Common myeloid progenitor, CD34-positive (primary cell): ENCODE measurements around the gene PRICKLE1. TPM values are rescaled to one million over a fixed set of nuclear protein-coding genes. Genes with fewer than 3 reads are reported as not detected.
A peak's percentile ranks its signal among the peaks of the same experiment; 100 is the strongest.

Experiments
- CTCF ChIA-PET: fragments of 350-600 bp; sonication (Branson Sonifier 250); formaldehyde crosslinking; loops from one replicate; lab custom pipeline; 2021; ENCODE audit warnings: antibody characterized with exemption; lab: Charles Lee
- POLR2A ChIA-PET: fragments of 350-600 bp; sonication (Branson Sonifier 250); formaldehyde crosslinking; loops from one replicate; lab custom pipeline; 2021; ENCODE audit warnings: antibody characterized with exemption; lab: Charles Lee
- DNase-seq, 3 donors: peaks; one replicate each; pipeline versions ENCODE4 v3.0.0 to v3.0.0-alpha.2; 2013
- H3K27ac ChIP-seq, 2 experiments: 1 replicate in 1 of 2; 2 replicates in 1 of 2; pipeline ENCODE4 v1.7.0; 2013; ENCODE audit warnings: inconsistent platforms in 2 of 2, low read length in 2 of 2, mild to moderate bottlenecking in 2 of 2, low read depth in 1 of 2, moderate library complexity in 1 of 2; ENCODE audit not compliant: severe bottlenecking in 2 of 2, insufficient read depth in 1 of 2, poor library complexity in 1 of 2
- H3K27me3 ChIP-seq, 5 experiments: replicated peaks in 2 of 5; 1 replicate in 3 of 5; 2 replicates in 2 of 5; pipeline versions ENCODE4 v1.6.1 to v1.7.0; 2013; ENCODE audit warnings: low read length in 4 of 5, mild to moderate bottlenecking in 2 of 5, moderate library complexity in 2 of 5, inconsistent platforms in 1 of 5; ENCODE audit not compliant: insufficient read depth in 5 of 5, control insufficient read depth in 4 of 5
- H3K36me3 ChIP-seq, 4 experiments: 1 replicate in 2 of 4; 2 replicates in 2 of 4; pipeline versions ENCODE4 v1.6.1 to v1.7.0; 2013; ENCODE audit warnings: low read length in 3 of 4, control low read depth in 1 of 4, mild to moderate bottlenecking in 1 of 4; ENCODE audit not compliant: control insufficient read depth in 4 of 4, insufficient read depth in 4 of 4
- H3K4me1 ChIP-seq, 4 experiments: 1 replicate in 3 of 4; 2 replicates in 1 of 4; pipeline versions ENCODE4 v1.6.1 to v1.7.1; 2013; ENCODE audit warnings: low read length in 3 of 4, mild to moderate bottlenecking in 3 of 4, control low read depth in 1 of 4, inconsistent platforms in 1 of 4, moderate library complexity in 1 of 4; ENCODE audit not compliant: control insufficient read depth in 4 of 4, insufficient read depth in 4 of 4; ENCODE audit errors: control extremely low read depth in 1 of 4
- H3K4me3 ChIP-seq, 7 experiments: 1 replicate in 4 of 7; 2 replicates in 3 of 7; pipeline versions ENCODE4 v1.5.1 to v1.7.0; 2013; ENCODE audit warnings: mild to moderate bottlenecking in 7 of 7, low read length in 6 of 7, moderate library complexity in 6 of 7, inconsistent platforms in 2 of 7, low read depth in 2 of 7, control low read depth in 1 of 7; ENCODE audit not compliant: insufficient read depth in 4 of 7, control insufficient read depth in 1 of 7; ENCODE audit errors: extremely low read depth in 1 of 7
- H3K9me3 ChIP-seq, 5 experiments: 1 replicate in 4 of 5; 2 replicates in 1 of 5; pipeline versions ENCODE4 v1.6.1 to v1.7.1; 2013; ENCODE audit warnings: low read length in 4 of 5, mild to moderate bottlenecking in 2 of 5, inconsistent platforms in 1 of 5, low read depth in 1 of 5, moderate library complexity in 1 of 5; ENCODE audit not compliant: control insufficient read depth in 4 of 5, insufficient read depth in 2 of 5; ENCODE audit errors: control extremely low read depth in 1 of 5
- WGBS: methylation state at CpG from one replicate; pipeline ENCODE4 v1.1.5; 2013; ENCODE audit not compliant: insufficient coverage; 5-methylcytosine and 5-hydroxymethylcytosine counted together
- polyA plus RNA-seq: library from polyadenylated mRNA; unstranded; fragments of 120-200 nt; gene quantifications from one replicate; pipeline ENCODE4 v1.2.1, GENCODE V29; 2013

Gene PRICKLE1
- 1.7 TPM for polyA plus RNA-seq

DNA sequence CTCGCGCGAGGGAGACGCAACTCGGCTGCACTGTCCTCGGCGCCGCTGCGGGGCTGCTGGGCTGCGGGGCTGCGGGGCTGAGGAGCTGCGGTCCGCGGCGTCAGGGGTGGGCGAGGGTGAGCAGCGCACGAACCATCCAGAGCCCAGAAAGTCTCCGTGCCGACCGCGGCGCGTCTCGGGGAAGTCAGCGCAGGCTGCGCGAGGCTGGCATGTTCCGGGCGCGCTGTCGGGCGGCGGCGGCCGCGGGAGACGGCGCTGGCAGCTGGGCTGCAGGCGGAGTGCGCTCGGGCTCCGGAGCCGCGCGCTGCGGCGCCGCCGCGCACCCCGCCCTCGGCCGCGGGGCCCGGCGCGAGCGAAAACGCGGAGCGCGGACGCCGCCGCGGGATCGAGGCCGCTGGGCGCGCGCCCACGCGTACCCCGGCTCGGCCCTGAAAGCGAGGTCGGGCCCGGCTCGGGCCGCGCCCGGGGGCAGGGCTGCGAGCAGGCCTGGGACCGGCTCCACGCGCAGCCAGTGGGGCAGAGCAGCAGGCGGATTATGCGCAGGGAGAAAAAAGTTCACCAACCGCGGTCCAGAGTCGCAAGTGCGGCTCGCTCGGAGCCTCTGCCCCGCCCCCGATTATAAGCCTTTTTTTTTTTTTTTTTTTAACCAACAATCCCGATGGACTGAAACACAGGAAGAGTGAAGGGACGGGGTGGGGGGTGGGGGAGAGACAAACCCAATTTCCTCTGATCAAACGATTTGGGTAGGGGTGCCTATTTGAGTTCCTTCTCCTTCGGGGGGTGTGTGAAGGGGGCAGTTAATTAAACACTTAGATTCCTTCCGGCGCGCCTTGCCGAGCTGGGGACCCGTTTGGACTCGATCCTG, at the start of gene PRICKLE1:
Gene PRICKLE1, minus strand, starts transcription at position 282 of the 865 bp plus-strand sequence. CDS start 117,230 bp downstream, outside the sequence.
- POLR2A ChIA-PET, result interaction anchor here (0.6 kb wide), 1 partner anchor 423 kb away, joined by 3 read pairs; no protein-coding TSS in a partner anchor
- H3K36me3 ChIP-seq, result no peaks in the 10 kb centered on the region
- CTCF ChIA-PET, result no interaction called here
- WGBS, result under 1% methylated on average over 87 of the region's 107 CpGs
- no peaks in the 10 kb centered on the region for H3K9me3 ChIP-seq
- peaks cover 9 to 76% (median 33%) of the 10 kb centered on the region in 5 experiments for H3K27me3 ChIP-seq
- peak; percentile 43 to 81 (median 79) for DNase-seq
- no peak within 1 kb of the TSS for H3K27ac ChIP-seq
- H3K4me1 ChIP-seq, result peaks cover 0 to 22% (median 17%) of the 10 kb centered on the region in 4 experiments
- peak within 1 kb of the TSS; percentile 40 to 82 (median 56) for H3K4me3 ChIP-seq

DNA sequence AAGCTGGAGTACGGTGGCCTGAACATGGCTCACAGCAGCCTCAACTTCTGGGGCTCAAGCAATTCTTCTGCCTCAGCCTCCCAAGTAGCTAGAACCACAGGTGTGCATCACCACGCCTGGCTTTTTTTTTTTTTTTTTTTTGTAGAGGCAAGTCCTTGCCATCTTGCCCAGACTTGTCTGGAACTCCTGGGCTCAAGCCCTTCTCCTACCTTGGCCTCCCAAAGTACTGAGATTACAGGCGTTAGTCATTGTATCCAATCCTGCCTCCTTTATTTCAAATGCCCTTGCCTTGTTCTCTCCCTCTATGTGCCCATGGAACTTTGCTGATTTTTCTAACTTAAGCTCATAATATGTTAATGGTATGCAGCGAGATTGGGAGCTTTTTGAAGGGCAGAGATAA, 49.2 kb upstream of the PRICKLE1 start:
- Histone ChIP-seq H3K27ac (no peak overlapping the region), H3K9me3 (no peaks in the 10 kb centered on the region), H3K36me3 (no peaks in the 10 kb centered on the region), H3K4me3 (no peak overlapping the region), H3K4me1 (no peaks in the 10 kb centered on the region), H3K27me3 (no peaks in the 10 kb centered on the region)
- CTCF ChIA-PET, result no interaction called here
- POLR2A ChIA-PET, result no interaction called here
- no peak for DNase-seq
- WGBS, result no CpG with 5 or more reads among the region's 4 CpGs

DNA sequence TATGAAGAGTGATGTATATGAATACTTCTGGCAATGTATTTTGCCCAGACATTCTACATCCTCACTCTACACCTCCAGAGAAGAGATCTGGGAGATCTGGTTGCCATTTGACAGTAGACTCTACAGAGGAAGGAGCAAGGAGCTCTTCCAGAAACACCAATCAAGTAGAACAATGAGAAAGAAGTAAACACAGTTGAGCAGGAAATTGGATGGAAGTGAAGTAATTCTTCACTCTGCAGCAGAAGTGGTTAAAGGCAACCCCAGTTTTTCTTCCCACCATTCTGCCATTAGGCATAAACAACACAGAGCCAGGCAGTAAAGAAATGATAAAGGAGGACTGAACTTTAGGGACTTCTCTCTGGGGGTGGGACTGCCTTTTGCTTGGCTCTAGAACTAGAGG, 48.5 kb upstream of the PRICKLE1 start:
- ChIA-PET POLR2A (no interaction called here), CTCF (no interaction called here)
- Histone ChIP-seq H3K4me1 (no peaks in the 10 kb centered on the region), H3K27ac (no peak overlapping the region), H3K27me3 (no peaks in the 10 kb centered on the region), H3K36me3 (no peaks in the 10 kb centered on the region), H3K4me3 (no peak overlapping the region), H3K9me3 (no peaks in the 10 kb centered on the region)
- DNase-seq, result no peak

DNA sequence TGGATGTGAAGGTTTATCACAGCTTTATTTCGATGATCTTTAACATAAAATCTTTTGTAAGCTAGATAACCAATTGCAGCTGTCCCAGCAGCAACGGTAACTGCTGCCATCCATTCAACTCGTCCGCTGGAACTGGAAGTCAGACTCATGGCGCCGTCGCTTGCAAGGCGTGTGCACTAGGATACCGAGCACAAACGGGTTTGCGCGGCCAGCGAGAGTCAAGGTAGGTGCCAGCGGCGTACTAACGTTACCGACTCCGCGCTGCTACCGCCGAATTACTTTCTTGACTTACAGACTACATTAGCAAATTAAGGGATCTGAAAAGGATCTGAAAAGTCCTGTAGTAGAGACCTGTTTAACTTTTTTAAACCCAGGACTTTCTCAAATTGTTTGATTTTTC, 47.4 kb upstream of the PRICKLE1 start:
- no peak for DNase-seq
- no peaks in the 10 kb centered on the region for H3K36me3 ChIP-seq
- over 99% methylated on average over 19 of the region's 21 CpGs for WGBS
- no peaks in the 10 kb centered on the region for H3K9me3 ChIP-seq
- no peaks in the 10 kb centered on the region for H3K27me3 ChIP-seq
- H3K27ac ChIP-seq, result no peak overlapping the region
- H3K4me3 ChIP-seq, result no peak overlapping the region
- ChIA-PET CTCF (no interaction called here), POLR2A (no interaction called here)
- no peaks in the 10 kb centered on the region for H3K4me1 ChIP-seq

DNA sequence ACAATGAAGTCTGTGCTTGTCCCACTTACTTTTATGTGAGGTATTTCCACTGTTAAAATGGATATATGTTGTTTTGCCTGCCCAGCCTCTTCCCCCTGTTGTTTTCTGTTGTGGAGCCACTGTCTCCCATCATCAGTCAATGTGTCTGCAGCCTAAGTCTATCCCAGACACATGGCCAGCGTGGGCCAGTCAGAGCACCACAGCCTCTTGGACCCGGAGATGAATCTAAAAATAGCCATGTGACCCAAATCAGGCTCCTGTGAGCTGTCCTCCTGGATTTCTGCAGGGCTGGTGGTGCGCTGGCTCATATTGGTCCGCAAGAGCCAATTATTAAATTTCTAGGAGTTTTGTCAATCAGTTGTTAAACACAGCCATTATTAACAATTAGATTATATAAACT, 44.0 kb upstream of the PRICKLE1 start:
- no peak for DNase-seq
- WGBS, result 75% methylated on average over 2 of the region's 4 CpGs
- Histone ChIP-seq H3K27me3 (no peaks in the 10 kb centered on the region), H3K4me1 (no peaks in the 10 kb centered on the region), H3K27ac (no peak overlapping the region), H3K9me3 (no peaks in the 10 kb centered on the region), H3K4me3 (no peak overlapping the region), H3K36me3 (no peaks in the 10 kb centered on the region)
- POLR2A ChIA-PET, result no interaction called here
- CTCF ChIA-PET, result no interaction called here

DNA sequence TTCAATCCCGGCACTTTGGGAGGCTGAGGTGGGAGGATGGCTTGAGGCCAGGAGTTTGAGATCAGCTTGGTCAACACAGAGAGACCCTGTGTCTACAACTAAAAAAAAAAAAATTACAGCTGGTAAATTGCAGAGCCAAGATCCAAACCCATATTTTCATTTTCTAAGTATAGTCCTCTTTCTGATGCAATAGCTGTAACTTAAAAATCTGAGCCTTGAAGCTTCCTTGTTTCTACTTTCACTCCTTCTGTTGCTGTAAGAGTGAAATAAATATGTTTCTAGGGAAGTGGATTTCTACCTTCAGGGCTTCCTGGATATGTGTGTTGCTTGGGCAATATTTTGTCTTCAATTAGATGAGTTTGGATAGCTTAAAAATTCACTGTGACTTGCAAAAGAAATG, 42.0 kb upstream of the PRICKLE1 start:
- Histone ChIP-seq H3K36me3 (no peaks in the 10 kb centered on the region), H3K27ac (no peak overlapping the region), H3K9me3 (no peaks in the 10 kb centered on the region), H3K4me1 (no peaks in the 10 kb centered on the region), H3K4me3 (no peak overlapping the region), H3K27me3 (no peaks in the 10 kb centered on the region)
- CTCF ChIA-PET, result no interaction called here
- POLR2A ChIA-PET, result no interaction called here
- no CpG with 5 or more reads among the region's 1 CpG for WGBS
- no peak for DNase-seq

DNA sequence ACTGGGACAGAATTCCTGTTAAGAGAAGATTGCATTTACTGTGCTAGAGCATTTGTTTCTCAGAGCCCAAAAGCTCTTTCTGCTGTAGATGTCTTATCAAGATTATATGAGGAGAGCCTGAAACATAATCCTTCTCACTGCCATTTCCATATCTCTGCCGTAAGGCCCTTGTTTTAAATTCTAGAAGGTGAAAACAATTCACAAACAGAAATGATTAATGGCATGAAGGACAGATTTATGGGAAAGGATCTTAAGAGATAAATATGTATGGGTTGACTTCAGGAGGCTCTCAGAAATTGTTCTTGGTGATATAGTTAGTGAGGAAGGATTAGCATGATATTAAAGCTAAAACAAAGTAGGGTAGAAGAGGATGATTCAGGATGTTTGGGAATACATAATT, 40.8 kb upstream of the PRICKLE1 start:
- WGBS, result 80% methylated on average over 1 of the region's 1 CpG
- no peaks in the 10 kb centered on the region for H3K9me3 ChIP-seq
- no peaks in the 10 kb centered on the region for H3K27me3 ChIP-seq
- no peaks in the 10 kb centered on the region for H3K36me3 ChIP-seq
- no peak for DNase-seq
- H3K4me1 ChIP-seq, result no peaks in the 10 kb centered on the region
- ChIA-PET POLR2A (no interaction called here), CTCF (no interaction called here)
- no peak overlapping the region for H3K27ac ChIP-seq
- H3K4me3 ChIP-seq, result no peak overlapping the region
